DOHH2 (cell line): Measurements from ENCODE around the gene CCNYL1.

ENCODE experiments used
- H3F3A ChIP-seq: fragments of 200-600 bp; sonication (generic), shearing (Covaris generic); 2 replicates; pipeline ENCODE4 v1.6.0; 2016; ENCODE audit warnings: antibody characterized with exemption, mild to moderate bottlenecking; ENCODE audit not compliant: control insufficient read depth, insufficient read depth
- H3K27ac ChIP-seq: fragments of 200-600 bp; sonication (generic); 2 replicates; pipeline ENCODE4 v1.5.1; 2014; ENCODE audit warnings: low read depth, mild to moderate bottlenecking, low read length, moderate library complexity
- H3K27me3 ChIP-seq: fragments of 200-600 bp; sonication (generic); 2 replicates; pipeline ENCODE4 v1.6.1; 2014; ENCODE audit warnings: mild to moderate bottlenecking, low read length, mixed read lengths; ENCODE audit not compliant: control insufficient read depth
- H3K36me3 ChIP-seq: fragments of 200-600 bp; sonication (generic); 2 replicates; pipeline ENCODE4 v1.6.1; 2014; ENCODE audit warnings: mild to moderate bottlenecking, low read length, moderate library complexity, mixed read lengths; ENCODE audit not compliant: control insufficient read depth
- H3K4me1 ChIP-seq: fragments of 200-600 bp; sonication (generic); 2 replicates; pipeline ENCODE4 v1.6.1; 2014; ENCODE audit warnings: mild to moderate bottlenecking, low read length, mixed read lengths; ENCODE audit not compliant: control insufficient read depth
- H3K4me2 ChIP-seq: fragments of 200-600 bp; sonication (generic); 2 replicates; pipeline ENCODE4 v1.6.0; 2014; ENCODE audit warnings: mild to moderate bottlenecking, low read length, moderate library complexity
- H3K4me3 ChIP-seq: fragments of 200-600 bp; sonication (generic); 2 replicates; pipeline ENCODE4 v1.5.1; 2014; ENCODE audit warnings: mild to moderate bottlenecking, low read length, mixed read lengths
- H3K79me2 ChIP-seq: fragments of 200-600 bp; sonication (generic); 2 replicates; pipeline ENCODE4 v1.6.1; 2014; ENCODE audit warnings: mild to moderate bottlenecking, low read length, mixed read lengths; ENCODE audit not compliant: control insufficient read depth
- H3K9me2 ChIP-seq: fragments of 200-600 bp; sonication (generic); replicated peaks from 2 replicates; pipeline ENCODE4 v1.6.1; 2014; ENCODE audit warnings: mild to moderate bottlenecking, low read length, mixed read lengths; ENCODE audit not compliant: control insufficient read depth
- H3K9me3 ChIP-seq: fragments of 200-600 bp; sonication (generic); 2 replicates; pipeline ENCODE4 v1.6.1; 2014; ENCODE audit warnings: antibody characterized with exemption, low read length, mixed read lengths; ENCODE audit not compliant: control insufficient read depth, insufficient read depth
- H4K20me1 ChIP-seq: fragments of 200-600 bp; sonication (generic); 2 replicates; pipeline ENCODE4 v1.6.0; 2014; ENCODE audit warnings: low read depth, mild to moderate bottlenecking, antibody characterized with exemption, low read length, moderate library complexity; ENCODE audit not compliant: control insufficient read depth, insufficient read depth
- EZH2phosphoT487 ChIP-seq: fragments of 200-600 bp; sonication (generic); IDR thresholded peaks from 2 replicates; pipeline ENCODE4 v1.6.1; 2017; ENCODE audit warnings: borderline replicate concordance, mild to moderate bottlenecking, antibody characterized with exemption, low read length, moderate library complexity, mixed read lengths
- TF ChIP-seq, protein P1 (sequence below): fragments of 200-600 bp; sonication (generic); IDR thresholded peaks from one replicate; pipeline ENCODE4 v1.5.1; 2014; ENCODE audit warnings: antibody characterized with exemption, mild to moderate bottlenecking, low read depth, low read length; ENCODE audit not compliant: poor library complexity, severe bottlenecking

The CCNYL1 gene

GRCh38 chr2:207778298-207778882, 67.0 kb downstream of the CCNYL1 start:
- Histone ChIP-seq H3K4me2 (no peak overlapping the region), H3K4me1 (no peaks in the 10 kb centered on the region), H3K27me3 (peaks cover 10% of the 10 kb centered on the region), H3K79me2 (no peaks in the 10 kb centered on the region), H3K4me3 (no peak overlapping the region), H4K20me1 (no peaks in the 10 kb centered on the region), H3K9me3 (no peaks in the 10 kb centered on the region), H3F3A (no peaks in the 10 kb centered on the region), H3K27ac (no peak overlapping the region), H3K36me3 (no peaks in the 10 kb centered on the region), H3K9me2 (no peaks in the 10 kb centered on the region)
- TF ChIP-seq, protein P1, sequence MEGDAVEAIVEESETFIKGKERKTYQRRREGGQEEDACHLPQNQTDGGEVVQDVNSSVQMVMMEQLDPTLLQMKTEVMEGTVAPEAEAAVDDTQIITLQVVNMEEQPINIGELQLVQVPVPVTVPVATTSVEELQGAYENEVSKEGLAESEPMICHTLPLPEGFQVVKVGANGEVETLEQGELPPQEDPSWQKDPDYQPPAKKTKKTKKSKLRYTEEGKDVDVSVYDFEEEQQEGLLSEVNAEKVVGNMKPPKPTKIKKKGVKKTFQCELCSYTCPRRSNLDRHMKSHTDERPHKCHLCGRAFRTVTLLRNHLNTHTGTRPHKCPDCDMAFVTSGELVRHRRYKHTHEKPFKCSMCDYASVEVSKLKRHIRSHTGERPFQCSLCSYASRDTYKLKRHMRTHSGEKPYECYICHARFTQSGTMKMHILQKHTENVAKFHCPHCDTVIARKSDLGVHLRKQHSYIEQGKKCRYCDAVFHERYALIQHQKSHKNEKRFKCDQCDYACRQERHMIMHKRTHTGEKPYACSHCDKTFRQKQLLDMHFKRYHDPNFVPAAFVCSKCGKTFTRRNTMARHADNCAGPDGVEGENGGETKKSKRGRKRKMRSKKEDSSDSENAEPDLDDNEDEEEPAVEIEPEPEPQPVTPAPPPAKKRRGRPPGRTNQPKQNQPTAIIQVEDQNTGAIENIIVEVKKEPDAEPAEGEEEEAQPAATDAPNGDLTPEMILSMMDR: no peak
- TF ChIP-seq EZH2phosphoT487: no peak

GRCh38 chr2:207779523-207779922, 68.1 kb downstream of the CCNYL1 start:
- Histone ChIP-seq H3K79me2 (no peaks in the 10 kb centered on the region), H3K27ac (no peak overlapping the region), H3K27me3 (peaks cover 10% of the 10 kb centered on the region), H3K9me3 (no peaks in the 10 kb centered on the region), H3K4me2 (no peak overlapping the region), H3K36me3 (no peaks in the 10 kb centered on the region), H4K20me1 (no peaks in the 10 kb centered on the region), H3F3A (no peaks in the 10 kb centered on the region), H3K4me3 (no peak overlapping the region), H3K9me2 (no peaks in the 10 kb centered on the region), H3K4me1 (no peaks in the 10 kb centered on the region)
- TF ChIP-seq, protein P1: no peak
- TF ChIP-seq EZH2phosphoT487: no peak

DNA sequence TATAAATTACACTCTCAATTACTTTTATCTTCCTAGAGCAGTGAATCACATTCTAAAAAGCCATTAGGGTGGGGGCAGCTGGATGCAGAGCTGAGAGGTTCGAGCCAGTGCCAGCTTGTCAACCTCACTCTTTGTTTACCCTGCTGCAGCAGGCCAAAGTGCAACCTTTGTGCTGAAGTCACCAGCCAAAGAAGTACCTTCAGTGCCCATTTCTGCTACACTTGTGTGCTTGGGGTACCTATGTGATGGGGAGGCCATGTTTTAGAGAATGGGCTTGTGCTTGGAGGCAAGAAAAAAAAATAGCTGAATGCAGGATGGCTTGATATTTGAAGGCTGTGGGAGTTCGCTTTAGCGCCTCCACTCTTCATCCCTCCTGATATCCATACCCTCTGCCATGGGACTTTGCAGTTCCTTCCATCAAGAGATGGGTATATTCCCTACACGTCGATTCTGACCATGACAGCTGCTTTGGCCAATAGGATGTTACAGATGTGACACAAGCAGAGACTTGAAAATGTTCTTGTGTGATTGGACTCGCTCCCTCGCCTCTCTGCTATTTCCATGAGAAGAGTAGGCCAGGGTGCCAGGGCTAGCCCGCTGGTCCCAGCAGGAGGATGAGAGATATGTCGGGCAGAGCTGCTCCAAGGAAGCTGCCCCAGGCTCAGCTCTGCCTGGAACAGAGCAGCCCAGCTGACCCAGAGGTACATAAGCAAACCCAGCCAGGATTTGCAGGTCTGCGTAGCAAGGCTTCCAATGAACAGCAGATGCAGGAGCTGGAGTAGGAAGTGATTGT, 71.0 kb downstream of the CCNYL1 start:
- H3K27ac ChIP-seq: no peak overlapping the region
- H3K9me2 ChIP-seq: no peaks in the 10 kb centered on the region
- no peaks in the 10 kb centered on the region for H3K4me1 ChIP-seq
- H3K4me3 ChIP-seq: no peak overlapping the region
- no peaks in the 10 kb centered on the region for H4K20me1 ChIP-seq
- H3F3A ChIP-seq: no peaks in the 10 kb centered on the region
- H3K4me2 ChIP-seq: no peak overlapping the region
- TF ChIP-seq, protein P1: no peak
- no peak for TF ChIP-seq EZH2phosphoT487
- no peaks in the 10 kb centered on the region for H3K79me2 ChIP-seq
- H3K36me3 ChIP-seq: no peaks in the 10 kb centered on the region
- no peaks in the 10 kb centered on the region for H3K9me3 ChIP-seq
- peaks cover 10% of the 10 kb centered on the region for H3K27me3 ChIP-seq
